HG02870 (cell line): ENCODE results near the gene CCDC126.
A peak's percentile ranks its signal among the peaks of the same experiment; 100 is the strongest.
"Not testable (repeated sequence)": the region's sequence is repeated elsewhere in the genome, so short reads cannot be mapped to it uniquely, and the experiment has no call there.

Source experiments
- ATAC-seq: cut with Tn5 transposase; IDR thresholded peaks from one replicate; pipeline ENCODE4 v1.9.1; 2021; ENCODE audit warnings: mild to moderate bottlenecking, moderate library complexity; ENCODE audit not compliant: unreplicated experiment

CCDC126 gene, protein sequence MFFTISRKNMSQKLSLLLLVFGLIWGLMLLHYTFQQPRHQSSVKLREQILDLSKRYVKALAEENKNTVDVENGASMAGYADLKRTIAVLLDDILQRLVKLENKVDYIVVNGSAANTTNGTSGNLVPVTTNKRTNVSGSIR

DNA sequence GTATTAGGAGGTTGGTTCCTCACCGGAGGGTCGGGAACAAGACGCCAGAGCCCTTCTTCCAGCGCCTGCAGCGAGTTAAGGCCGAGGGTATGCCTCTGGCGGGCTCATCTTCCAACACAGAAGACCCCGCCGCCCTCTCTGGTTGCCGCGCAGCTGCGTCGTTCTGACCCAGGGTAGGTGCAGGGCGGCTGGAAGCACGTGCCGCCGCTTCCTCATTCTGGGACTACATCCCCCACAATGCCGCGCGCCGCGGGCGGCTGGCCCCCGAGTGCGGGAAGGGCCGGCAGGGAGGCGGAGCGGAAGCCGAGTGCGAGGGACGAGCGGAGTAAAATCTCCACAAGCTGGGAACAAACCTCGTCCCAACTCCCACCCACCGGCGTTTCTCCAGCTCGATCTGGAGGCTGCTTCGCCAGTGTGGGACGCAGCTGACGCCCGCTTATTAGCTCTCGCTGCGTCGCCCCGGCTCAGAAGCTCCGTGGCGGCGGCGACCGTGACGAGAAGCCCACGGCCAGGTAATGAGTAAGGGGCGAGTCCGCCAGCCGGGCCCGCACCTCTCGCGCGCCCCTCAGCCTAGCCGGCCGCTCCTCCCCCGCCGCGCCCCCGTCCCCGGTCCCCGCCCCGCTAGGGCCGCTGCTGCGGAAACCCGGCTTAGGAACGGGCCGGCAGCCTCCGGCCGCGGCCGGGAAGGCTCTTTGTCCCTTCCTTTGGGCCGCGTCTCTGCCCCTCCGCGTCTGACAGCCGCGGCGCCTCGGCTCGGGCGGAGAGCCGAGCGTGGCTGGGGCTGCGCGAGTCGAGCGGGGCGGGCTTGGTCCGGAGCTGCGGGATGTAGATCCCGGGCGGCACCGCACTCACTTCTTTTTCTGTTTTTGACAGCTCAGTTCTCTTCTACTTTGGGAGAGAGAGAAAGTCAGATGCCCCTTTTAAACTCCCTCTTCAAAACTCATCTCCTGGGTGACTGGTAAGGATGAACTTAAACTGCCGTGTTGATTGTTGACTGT, at the start of gene CCDC126:
Gene CCDC126, plus strand, starts transcription at position 289 of the 998 bp plus-strand sequence. CDS start 13,934 bp downstream, outside the sequence.
- peak; percentile 62 for ATAC-seq

DNA sequence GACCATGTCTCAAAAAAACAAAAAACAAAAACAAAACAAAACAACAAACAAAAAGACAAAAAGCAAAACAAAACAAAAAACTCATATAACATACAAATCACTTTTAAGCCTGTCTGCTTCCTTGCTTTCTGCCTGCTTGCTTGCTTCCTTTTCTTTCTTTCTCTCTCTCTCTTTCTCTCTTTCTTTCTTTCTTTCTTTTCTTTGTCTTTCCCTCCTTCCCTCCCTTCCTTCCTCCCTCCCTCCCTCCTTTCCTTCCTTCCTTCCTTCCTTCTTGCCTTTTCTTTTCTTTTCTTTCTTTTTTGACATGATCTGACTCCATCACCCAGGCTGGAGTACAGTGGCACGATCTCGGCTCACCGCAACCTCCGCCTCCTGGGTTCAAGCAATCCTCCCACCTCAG, 49.5 kb upstream of the CCDC126 start:
- ATAC-seq = no peak

DNA sequence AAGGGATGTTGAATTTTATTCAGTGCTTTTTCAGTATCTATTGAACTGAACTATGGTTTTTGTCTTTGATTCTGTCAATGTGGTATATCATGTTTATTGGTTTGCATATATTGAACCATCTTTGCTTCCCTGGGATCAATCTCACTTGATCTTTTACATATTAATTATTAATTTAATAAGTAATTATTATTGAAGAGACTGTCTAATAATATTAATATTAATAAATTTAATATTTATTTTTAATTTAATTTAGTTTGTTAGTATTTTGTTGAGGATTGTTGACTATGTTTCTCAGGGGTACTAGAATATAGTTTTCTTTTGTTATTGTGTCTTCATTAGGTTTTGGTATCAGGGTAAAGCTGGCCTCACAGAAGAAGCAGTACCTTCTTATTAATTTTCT, 38.9 kb upstream of the CCDC126 start:
- ATAC-seq = no peak

DNA sequence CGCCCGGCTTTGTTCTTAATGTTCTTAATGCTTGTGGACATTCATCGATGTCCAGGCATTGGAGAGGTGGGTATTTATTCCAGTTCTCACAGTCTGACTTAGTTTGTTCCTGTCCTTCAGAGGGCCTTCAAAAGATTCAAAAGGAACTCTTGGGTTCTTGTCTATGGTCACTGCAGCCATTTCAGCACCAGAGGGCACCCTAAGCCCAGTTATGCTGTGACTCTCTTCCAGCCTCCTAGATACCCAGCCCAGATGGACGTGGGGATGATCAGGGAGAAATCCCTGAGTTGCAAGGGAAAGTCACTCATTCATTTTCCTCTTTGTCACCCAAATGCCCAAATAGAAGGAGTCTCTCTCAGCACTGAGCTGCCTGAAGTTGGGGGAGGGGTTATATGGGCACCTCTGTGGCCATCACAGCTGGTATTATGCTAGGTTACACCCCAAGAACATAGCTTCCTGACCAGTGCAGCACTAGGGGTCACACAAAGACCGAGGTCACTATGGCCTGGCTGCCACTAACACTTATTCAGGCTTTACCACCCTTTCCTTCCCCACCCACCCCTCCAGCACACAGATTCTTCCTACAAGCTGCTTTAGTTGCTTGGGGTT, 26.5 kb upstream of the CCDC126 start:
- ATAC-seq = peak; percentile 78

DNA sequence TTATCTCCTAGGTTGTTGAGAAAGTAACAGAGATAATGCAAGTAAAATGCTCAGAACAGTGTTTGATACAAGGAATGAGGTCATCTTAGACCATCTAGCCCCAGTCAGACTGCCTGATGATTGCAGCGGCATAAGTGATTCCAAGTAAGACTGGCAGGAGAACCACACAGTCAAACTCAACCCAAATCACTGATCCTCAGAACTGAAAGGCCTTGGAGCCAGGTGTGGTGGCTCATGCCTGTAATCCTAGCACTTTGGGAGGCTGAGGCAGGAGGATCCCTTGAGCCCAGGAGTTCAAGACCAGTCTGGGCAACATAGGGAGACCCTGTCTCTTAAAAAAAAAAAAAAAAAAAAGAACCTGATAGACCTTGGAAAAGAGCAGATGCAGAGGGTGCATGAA, 15.2 kb upstream of the CCDC126 start:
- not testable (repeated sequence) for ATAC-seq

DNA sequence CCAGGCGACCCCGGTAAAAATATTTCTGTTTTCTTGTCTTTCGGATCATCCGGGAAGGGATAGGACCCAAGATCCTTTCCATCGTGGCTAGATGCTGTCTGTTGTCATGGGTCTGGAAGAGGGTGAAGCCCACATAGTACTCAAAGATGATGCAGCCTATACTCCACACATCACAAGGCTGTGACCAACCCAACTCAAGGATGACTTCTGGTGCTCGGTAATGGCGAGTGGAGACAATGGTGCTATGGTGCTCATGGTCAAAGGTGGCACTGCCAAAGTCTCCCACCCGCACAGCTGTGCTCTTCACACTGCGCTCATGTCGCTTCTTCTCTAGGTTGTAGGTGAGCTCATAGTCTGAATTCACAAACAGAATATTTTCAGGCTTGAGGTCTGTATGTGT, 11.9 kb upstream of the CCDC126 start:
- ATAC-seq = not testable (repeated sequence)

DNA sequence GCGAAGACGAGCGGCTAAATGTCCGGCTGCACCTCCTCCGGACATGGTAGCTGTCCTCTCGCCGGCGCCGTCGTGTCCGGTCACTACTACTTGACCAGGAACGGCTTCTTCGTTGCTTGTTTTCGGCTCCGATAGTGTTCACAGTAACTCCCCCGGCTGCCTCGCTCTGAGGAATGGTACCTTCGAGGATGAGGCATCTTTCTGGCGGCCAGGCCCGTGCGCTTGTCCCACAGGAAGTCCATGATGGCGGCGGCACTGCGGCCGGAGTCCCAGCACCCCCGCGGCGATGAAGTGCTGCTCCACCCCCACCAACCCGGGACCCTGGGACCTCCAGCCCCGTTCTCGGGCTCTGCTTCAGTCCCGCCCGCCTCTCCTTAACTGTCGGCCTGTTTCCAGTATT, 11.0 kb upstream of the CCDC126 start:
- ATAC-seq = no peak

DNA sequence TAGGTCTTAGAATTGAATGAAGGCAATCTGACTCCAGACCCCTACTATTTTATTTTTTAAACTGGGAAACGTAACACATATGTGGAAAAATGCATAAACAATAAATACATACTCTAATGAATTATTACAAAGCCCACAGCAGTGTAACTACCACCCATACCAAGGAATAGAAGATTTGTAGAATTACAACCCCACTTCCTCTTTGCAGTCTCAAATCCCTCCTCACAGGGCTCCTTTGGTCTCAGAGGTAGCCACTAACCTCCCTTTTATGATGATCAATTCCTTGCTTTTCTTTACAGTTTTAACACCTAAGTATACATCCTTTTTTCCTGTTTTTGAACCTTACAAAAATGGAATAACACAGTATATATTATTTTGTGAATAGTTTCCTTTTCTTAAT, 6.7 kb upstream of the CCDC126 start:
- no peak for ATAC-seq

DNA sequence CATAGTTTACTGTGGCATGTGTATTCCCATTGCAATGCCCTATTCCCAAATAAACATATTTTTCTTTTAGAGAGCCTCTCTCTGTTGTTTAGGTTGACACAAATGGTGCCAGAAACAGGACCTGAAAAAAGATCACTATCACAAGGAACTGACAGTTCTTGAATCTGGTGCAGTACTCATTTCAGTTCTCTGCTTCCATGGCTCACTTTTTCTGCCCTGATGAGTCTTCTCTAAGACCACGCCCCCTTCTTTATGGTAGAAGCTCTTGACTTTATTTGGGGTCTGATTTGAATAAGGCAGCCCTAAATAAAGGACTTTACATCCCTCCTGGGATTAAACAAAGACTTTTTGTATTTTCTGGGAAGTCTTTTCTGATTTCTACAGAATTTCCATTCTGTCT, 3.5 kb upstream of the CCDC126 start:
- no peak for ATAC-seq

DNA sequence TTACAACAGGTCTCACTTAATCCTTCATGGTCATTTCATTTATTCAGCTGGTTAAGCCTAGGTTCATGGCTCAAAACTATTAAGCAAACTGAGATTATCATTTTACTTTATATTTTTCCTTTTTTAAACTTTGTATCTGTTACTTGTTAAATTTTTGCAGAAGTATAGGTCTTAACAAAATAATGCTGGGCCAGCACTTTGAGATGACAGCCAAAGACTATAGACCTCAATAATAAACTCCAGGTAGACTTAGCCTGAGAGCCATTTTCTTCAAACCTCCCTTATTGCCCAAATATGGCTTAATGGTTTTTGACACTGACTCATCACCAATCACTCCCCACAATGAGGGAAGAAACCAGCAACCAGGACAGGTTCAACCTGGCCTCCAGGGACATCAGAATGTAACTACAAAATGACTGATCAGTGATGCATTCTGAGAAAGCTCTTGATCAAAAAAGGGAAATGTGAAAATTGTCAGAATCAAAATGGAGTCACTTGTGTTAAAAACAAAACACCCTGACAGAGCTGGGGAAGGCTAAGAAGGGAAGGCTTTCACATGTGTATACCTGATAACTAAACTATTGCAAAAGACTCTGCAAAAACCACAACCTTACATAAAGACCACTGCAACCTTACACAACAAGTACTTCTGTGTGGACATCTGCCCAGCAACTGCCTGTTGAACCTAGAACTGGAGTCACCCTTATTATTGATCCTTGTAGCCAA, 2.1 kb upstream of the CCDC126 start:
- peak; percentile 75 for ATAC-seq

DNA sequence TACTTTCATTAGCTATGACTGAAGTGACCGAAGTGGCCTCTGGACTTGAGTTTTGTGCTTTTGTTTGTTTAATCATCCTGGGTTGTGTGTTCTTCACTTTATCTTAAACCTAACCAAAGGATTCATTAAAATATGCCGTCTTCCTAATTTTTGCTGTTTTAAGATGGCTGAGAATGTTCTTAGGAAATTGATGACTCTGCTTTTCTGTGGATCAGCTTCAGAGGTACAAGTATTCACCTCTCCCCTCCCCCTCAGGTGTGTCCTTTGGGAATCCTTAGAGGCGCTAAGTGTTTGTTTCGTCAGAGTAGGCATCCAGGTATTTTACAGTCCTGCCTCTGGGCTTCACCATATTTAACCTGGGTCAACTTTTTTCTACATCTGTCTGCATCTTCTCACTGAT, 1.1 kb downstream of the CCDC126 start:
- no peak for ATAC-seq

DNA sequence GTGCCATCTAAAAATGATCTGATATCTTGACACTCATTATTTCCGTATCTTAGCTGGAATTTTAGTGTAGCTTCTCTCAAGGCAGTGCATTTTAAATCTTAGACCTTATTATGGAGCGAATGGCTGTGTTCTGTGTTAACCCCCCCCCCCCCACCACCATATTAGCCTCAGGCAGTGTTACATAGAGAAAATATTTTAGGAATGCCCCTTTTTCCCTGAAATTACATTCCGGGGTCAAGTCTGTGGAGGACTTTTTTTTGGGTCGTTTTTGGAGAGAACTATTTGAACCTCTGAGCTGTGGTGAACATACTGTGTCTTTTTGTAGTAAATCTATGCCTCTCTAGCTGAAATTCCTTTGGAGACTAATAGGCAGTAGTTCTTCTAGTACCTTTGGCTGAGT, 3.1 kb downstream of the CCDC126 start:
- ATAC-seq = no peak

DNA sequence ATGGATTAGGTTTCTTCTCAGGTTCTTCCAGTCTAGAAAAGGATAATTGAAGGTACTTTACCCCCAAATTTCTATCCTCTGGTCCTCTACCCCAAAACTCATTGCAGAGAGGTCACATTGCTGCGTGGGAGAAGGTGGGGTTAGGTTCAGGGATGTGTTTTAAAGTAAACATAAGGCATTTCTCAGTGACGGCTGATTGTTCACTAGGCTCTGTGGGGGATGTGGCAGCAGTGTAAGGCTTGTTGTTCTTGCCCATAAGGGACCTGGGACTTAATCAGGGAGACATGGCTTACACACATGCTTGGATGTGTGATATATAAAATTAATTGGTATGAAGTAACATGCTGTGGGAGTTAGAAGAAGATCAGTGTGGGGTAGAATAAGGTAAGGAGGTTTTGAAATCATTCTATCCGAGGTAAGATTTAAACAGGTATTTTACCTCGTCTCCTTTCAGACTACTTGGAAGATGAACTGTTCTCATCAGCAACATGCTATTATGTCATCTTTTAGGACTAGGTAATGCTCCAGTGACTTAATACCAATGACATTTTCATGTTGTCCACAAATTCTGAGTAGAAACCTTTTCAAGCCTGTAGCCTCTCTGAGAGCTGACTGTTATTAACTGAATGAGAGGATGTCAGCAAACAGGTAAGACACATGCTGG, 6.6 kb downstream of the CCDC126 start:
- ATAC-seq = no peak

DNA sequence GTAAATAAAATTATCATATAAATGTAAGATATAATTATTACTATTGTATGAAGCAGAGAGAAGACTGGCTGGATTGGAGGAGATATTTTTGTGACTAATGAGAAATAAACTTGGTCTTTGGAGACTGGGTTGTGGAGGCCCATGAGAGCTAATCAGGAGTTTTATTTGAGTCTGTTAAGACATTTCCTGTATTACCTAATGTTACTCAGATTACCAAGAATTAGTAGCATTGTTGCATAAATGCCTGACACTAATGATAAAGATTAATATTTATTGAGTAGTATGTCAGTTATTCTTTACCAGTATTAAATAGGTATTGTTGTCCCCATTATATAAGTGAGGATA, 7.1 kb downstream of the CCDC126 start:
- no peak for ATAC-seq

DNA sequence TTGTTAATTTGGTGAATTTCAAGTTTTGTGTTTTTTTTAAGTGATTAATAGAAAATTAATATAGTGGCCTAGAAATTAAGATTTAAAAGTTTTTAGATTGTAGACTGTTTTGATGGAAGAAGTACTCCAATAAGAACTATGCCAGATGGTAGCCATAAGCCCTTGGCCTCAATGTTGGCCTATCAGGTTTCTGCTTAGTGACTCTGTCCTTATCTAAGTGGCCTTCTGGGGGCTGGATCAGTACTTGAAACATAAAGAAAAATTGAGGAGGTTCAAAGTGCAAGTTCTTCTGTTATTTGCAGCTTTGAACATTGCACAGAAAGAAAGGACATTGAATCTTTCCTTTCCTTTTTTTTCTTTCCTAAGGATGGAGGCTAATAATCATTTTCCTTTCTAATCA, 9.9 kb downstream of the CCDC126 start:
- ATAC-seq = no peak

DNA sequence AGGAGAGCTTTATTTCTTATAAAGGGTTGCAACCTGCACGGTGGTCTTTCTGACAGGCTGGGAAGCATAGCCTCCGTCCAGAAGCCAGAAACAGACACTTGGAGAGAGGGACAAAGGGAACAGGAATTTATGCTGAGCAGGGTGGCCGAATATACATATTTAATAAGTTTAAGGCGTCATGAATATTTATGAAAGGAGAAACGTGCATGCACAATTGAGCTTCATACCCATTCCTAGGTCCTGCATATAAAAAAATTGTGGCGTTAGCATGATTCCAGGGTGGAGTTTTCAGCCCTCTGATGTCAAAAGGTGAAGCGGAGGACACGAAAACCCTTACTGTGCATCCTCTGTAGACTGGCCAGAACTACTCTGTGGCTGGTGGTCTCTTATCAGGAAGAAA, 10.7 kb downstream of the CCDC126 start:
- no peak for ATAC-seq

DNA sequence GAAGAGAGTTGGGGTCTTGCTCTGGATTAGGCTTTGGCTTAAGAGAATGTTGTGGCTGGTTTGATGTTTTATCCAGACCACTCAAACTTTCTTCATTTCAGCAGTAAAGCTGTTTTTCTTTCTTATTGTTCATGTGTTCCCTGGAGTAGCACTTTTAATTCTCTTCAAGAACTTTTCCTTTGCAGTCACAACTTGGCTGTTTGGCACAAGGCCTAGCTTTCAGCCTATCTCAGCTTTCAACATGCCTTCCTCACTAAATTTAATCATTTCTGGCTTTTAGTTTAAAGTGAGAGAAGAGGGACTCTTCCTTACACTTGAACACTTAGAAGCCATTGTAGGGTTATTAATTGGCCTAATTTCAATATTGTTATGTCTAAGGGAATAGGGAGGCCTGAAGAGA, 18.1 kb downstream of the CCDC126 start:
- no peak for ATAC-seq

DNA sequence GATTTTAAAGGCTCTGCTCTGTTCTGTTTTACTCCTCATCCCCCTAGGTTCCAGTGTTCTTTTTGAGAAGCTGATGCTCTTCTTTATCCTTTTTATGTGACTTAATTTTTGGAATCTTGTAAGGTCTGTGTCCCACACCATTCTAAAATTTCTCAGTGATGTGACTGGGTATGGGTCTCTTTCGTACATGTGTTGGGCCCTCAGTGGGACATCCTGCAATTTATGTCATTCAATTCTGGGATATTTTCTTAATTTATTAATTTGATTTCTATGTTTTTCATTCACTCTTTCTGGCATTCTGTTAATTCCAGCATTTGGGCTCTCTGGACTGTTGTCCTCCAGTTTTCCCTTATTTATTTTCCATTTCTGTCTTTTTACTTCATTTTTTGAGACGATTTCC, 19.4 kb downstream of the CCDC126 start:
- no peak for ATAC-seq

DNA sequence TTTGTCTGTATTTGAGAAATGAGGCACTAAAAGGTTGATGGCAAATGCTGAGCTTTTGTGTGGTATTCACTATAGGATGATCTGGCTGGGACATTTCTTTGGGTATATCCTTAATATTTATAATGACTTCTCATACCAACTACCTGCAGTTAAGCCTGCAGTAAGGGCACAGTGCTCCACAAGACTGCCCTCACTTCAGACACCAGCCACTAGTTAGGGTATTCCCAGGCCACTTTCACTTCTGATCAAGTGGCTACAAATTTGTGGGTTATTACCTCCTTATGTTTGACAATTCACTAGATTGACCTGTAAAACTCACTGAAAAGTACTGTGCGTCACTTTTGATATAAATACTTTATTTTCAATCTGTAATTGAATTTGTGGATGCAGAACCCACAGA, 20.3 kb downstream of the CCDC126 start:
- ATAC-seq = no peak

DNA sequence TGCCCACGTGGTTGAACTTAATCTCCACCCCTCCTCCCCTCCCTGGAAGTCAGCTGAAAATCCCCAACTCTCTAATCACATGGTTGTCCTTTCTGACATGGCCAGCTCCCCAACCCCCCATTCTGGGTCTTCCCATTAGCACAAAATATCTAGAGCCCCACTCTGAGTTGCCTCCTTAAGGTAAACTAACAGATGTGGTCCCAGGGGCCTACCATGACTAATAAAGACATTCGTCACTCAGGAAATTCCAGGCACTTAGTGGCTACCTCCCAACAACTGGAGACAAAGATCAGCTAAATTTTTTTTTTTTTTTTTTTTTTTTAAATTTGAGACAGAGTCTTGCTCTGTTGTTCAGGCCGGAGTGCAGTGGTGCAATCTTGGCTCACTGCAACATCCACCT, 21.1 kb downstream of the CCDC126 start:
- no peak for ATAC-seq

DNA sequence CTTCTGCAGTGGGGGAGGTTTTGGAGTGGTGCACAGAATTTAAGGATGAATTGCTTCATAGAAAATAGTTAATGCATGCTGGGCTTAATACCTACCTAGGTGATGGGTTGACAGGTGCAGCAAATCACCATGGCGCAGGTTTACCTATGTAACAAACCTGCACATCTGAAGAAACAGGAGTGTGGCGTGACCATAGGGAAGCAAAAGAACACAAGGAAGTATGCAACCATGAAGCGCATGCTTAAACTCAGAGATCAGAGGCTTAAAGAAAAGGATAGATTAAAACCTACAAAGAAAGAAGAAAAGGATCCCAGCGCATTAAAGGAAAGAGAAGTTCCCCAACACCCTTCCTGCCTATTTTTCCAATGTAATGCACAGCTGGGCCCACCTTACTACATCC, 22.0 kb downstream of the CCDC126 start:
- no peak for ATAC-seq
